GM21390 (cell line): ENCODE results near the gene MRPL34.
"Not testable (repeated sequence)": the region's sequence is repeated elsewhere in the genome, so short reads cannot be mapped to it uniquely, and the experiment has no call there.

Source experiments
- ATAC-seq: cut with Tn5 transposase; IDR thresholded peaks from one replicate; pipeline ENCODE4 v1.9.1; 2021; ENCODE audit not compliant: unreplicated experiment

The MRPL34 gene

GRCh38 chr19:17285415-17286135 lies 20.1 kb upstream of the MRPL34 start:
- ATAC-seq: no peak

GRCh38 chr19:17286263-17286662 lies 19.4 kb upstream of the MRPL34 start:
- ATAC-seq: no peak

GRCh38 chr19:17286752-17287151 lies 18.9 kb upstream of the MRPL34 start:
- no peak for ATAC-seq

GRCh38 chr19:17289489-17289888 lies 16.2 kb upstream of the MRPL34 start:
- no peak for ATAC-seq

- peak; percentile 73 for ATAC-seq
These were observed 13.2 kb upstream of the MRPL34 start for GRCh38 chr19:17292301-17293074.

- no peak for ATAC-seq
These were observed 12.1 kb upstream of the MRPL34 start for GRCh38 chr19:17293605-17294004.

- ATAC-seq: no peak
These were observed 11.4 kb upstream of the MRPL34 start for GRCh38 chr19:17294051-17294891.

- ATAC-seq: not testable (repeated sequence)
These were observed 10.1 kb upstream of the MRPL34 start for GRCh38 chr19:17295551-17295950.

- ATAC-seq: no peak
These were observed 9.4 kb upstream of the MRPL34 start for GRCh38 chr19:17296273-17296672.

- ATAC-seq: no peak
These were observed 8.7 kb upstream of the MRPL34 start for GRCh38 chr19:17296976-17297375.

GRCh38 chr19:17300992-17301619 lies 4.6 kb upstream of the MRPL34 start:
- ATAC-seq: no peak

GRCh38 chr19:17302391-17303166 lies 3.1 kb upstream of the MRPL34 start:
- ATAC-seq: no peak

- ATAC-seq: peak; percentile 46
These were observed 2.3 kb upstream of the MRPL34 start, which contains the start of gene ABHD8 for GRCh38 chr19:17303167-17303939. Gene ABHD8, minus strand, starts transcription at chr19:17303425. Its CDS starts 1,809 bp downstream, at chr19:17301616.

- ATAC-seq: no peak
These were observed 1.8 kb upstream of the MRPL34 start for GRCh38 chr19:17303940-17304267.

GRCh38 chr19:17304386-17305215 lies 1.1 kb upstream of the MRPL34 start:
- ATAC-seq: no peak

GRCh38 chr19:17305216-17305516 lies 506 bp upstream of the MRPL34 start:
- no peak for ATAC-seq

- no peak for ATAC-seq
These were observed 628 bp downstream of the MRPL34 start for GRCh38 chr19:17306285-17306714.

GRCh38 chr19:17307876-17308377 lies 2.3 kb downstream of the MRPL34 start:
- ATAC-seq: no peak
